ENCODE measurements around the gene FRS3. TPM values are rescaled to one million over a fixed set of nuclear protein-coding genes. Genes with fewer than 3 reads are reported as not detected.
A peak's percentile ranks its signal among the peaks of the same experiment; 100 is the strongest.

FRS3 gene
- total and polyA plus RNA-seq, 9 of the 15 experiments (the other 6 are each of a cell fraction or from before 2014, with no cell fraction given): 0.03 to 3.7 (median 1.6) TPM

- H3K4me3 ChIP-seq: no peak overlapping the region
- H3K36me3 ChIP-seq (ENCODE audit: control insufficient read depth, insufficient read depth, low read length): no peaks in the 10 kb centered on the region
- no peak overlapping the region for H3K27ac ChIP-seq (ENCODE audit: extremely low read depth, low read depth, low read length)
- no peaks in the 10 kb centered on the region; the same call in none of the 2 replicates for H4K20me1 ChIP-seq (replicated peaks; ENCODE audit: control insufficient read depth, insufficient read depth, low read length)
- ChIA-PET CTCF (ENCODE audit: low intra/inter-chr PET ratio) (no interaction called here), POLR2A (interaction anchor here (0.8 to 1.9 kb wide), 2 partner anchors 20 to 48 kb away, joined by 3 to 4 read pairs; partner anchors contain the start of gene TOMM6)
- ATAC-seq (no peak), FAIRE-seq (no peak), DNase-seq (ENCODE audit: extremely low read depth in 1 of 4, low spot score in 3 of 4) (no peak)
- no peaks in the 10 kb centered on the region for H3K79me2 ChIP-seq (ENCODE audit: control insufficient read depth, insufficient read depth, low read length)
- H3K9me3 ChIP-seq (replicated peaks; ENCODE audit: control insufficient read depth, insufficient read depth, low read depth, low read length): no peaks in the 10 kb centered on the region
- BruUV-seq (replicated peaks): no TSS peak
- H3K27me3 ChIP-seq (ENCODE audit: control insufficient read depth in 2 of 2, insufficient read depth in 2 of 2, low read length in 2 of 2): peaks cover 29 to 52% of the 10 kb centered on the region in 2 experiments; a peak in 4 of 5 replicates
- intact Hi-C loops (cut with micrococcal nuclease): no loop called here
- in situ Hi-C loops (cut with MboI): loop anchor here (5.0 kb wide), 1 partner anchor 33 kb away; no protein-coding TSS in a partner anchor
- no peak overlapping the region for H3K4me2 ChIP-seq (ENCODE audit: insufficient read depth, low read length)
- H2AFZ ChIP-seq (ENCODE audit: low read depth, low read length): no peak overlapping the region
- WGBS (ENCODE audit: insufficient coverage, low coverage, missing lambda C conversion rate): 25% methylated on average over 4 of the region's 4 CpGs
- peak overlapping the region in 1 of 2 experiments; percentile 27; a peak in 1 of 4 replicates for H3K9ac ChIP-seq (ENCODE audit: insufficient read depth in 1 of 2, low read depth in 2 of 2, low read length in 2 of 2)
- H3K4me1 ChIP-seq (replicated peaks in 1 of 2; ENCODE audit: control insufficient read depth in 2 of 2, insufficient read depth in 2 of 2, low read length in 2 of 2): peaks cover 5 to 30% of the 10 kb centered on the region in 2 experiments
- no peaks in the 10 kb centered on the region for H3K9me1 ChIP-seq (ENCODE audit: control insufficient read depth, insufficient read depth, low read length)
- TF ChIP-seq NONO (IDR thresholded peaks at IDR 0.05; ENCODE audit: low read depth in 2 of 2, low read length in 1 of 2) (no peak), ZBTB17 (CRISPR knock-in tag; IDR thresholded peaks at IDR 0.05) (no peak), CHD4 (IDR thresholded peaks at IDR 0.05; ENCODE audit: insufficient read depth, insufficient replicate concordance, low read depth, low read length, poor library complexity, severe bottlenecking) (no peak), ZNF780A (CRISPR knock-in tag; IDR thresholded peaks at IDR 0.05) (no peak), BCLAF1 (IDR thresholded peaks at IDR 0.05; ENCODE audit: borderline replicate concordance in 1 of 2, control insufficient read depth in 1 of 2, low read depth in 2 of 2, low read length in 1 of 2) (no peak), RBM22 (IDR thresholded peaks at IDR 0.05; ENCODE audit: low read depth, low read length, poor library complexity, severe bottlenecking) (no peak), POLR2A (conservative IDR thresholded peaks at IDR 0.05) (no peak), ZNF263 (CRISPR knock-in tag; IDR thresholded peaks at IDR 0.05; ENCODE audit: borderline replicate concordance) (no peak), ZNF408 (CRISPR knock-in tag; IDR thresholded peaks at IDR 0.05; ENCODE audit: low read depth) (no peak), FOXJ3 (CRISPR knock-in tag; IDR thresholded peaks at IDR 0.05) (no peak)
- TF ChIP-seq, protein P1, sequence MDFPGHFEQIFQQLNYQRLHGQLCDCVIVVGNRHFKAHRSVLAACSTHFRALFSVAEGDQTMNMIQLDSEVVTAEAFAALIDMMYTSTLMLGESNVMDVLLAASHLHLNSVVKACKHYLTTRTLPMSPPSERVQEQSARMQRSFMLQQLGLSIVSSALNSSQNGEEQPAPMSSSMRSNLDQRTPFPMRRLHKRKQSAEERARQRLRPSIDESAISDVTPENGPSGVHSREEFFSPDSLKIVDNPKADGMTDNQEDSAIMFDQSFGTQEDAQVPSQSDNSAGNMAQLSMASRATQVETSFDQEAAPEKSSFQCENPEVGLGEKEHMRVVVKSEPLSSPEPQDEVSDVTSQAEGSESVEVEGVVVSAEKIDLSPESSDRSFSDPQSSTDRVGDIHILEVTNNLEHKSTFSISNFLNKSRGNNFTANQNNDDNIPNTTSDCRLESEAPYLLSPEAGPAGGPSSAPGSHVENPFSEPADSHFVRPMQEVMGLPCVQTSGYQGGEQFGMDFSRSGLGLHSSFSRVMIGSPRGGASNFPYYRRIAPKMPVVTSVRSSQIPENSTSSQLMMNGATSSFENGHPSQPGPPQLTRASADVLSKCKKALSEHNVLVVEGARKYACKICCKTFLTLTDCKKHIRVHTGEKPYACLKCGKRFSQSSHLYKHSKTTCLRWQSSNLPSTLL (IDR thresholded peaks at IDR 0.05): no peak
Measured at GRCh38 chr6:41739041-41739440, 40.7 kb downstream of the FRS3 start.

Measured in K562 (cell line).